Colon (tissue), 2 donors: Measurements from ENCODE around the gene EIF4E1B.

Experiments
- FAIRE-seq: peaks from 2 replicates; lab custom pipeline; 2012; peaks lifted over from hg19 to GRCh38; lab: Jason Lieb, UNC
- donor health status: control.
- donor health status: control.

Gene EIF4E1B

DNA sequence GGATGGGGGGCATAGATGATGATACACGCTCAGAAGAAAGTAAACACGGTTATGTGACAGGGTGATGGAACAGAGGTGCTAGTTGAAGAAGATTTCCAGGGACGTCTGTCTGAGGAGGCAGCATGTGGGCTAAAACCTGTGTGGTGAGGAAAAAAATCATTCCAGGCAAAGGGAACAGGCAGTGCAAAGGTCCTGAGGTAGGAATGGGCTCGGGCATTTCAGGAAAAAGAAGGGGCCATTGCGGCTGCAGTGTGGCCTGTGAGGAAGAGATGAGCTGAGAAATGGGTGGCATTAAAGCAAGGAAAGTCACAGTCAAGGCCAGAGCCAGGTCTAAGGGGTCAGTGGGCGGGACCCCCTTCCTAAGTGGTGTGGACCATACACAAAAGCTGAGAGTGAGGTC lies 35.0 kb downstream of the EIF4E1B start:
- no peak for FAIRE-seq

DNA sequence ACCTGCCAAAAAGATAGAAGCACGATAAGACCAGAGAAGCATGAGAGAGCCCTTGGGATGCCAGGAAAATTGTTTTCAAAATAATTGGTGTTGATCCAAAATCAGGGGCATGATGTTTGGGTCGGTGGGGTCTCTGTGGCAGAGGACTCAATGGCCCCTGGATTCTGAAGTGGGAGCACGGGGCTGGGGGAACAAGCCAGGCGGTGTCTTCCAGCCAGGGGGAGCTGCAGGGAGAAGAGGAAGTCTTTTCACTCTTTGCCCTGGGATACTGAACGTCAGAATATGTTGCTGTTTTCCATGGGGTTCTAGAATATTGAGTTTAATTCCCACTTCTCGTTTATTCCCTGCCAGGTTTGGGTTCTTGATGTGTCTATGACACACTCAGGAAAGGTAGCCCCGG lies 37.2 kb downstream of the EIF4E1B start:
- FAIRE-seq: no peak

GRCh38 chr5:176670449-176670848 lies 40.0 kb downstream of the EIF4E1B start:
- no peak for FAIRE-seq

DNA sequence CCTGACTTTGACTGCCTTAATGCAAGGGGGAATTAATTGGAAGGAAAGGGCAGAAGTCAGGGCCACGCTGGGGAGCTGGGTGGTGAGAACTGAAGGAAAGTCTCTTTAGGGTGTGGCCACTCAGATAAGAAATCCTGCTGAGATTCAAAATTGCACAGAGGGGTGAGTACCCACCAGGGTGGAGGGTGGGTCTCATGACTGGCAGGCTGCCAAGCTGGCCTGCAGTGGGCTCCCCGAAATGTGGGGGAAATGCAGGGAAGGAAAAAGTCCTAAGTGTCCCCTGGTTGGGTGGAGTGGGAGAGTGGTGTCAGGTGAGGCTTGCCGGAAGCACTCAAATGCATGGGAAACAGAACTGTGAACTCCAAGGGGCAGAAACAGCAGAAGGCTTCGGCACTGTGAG lies 40.9 kb downstream of the EIF4E1B start:
- no peak for FAIRE-seq

- FAIRE-seq: no peak
Observed at GRCh38 chr5:176671890-176672747, 41.6 kb downstream of the EIF4E1B start.

DNA sequence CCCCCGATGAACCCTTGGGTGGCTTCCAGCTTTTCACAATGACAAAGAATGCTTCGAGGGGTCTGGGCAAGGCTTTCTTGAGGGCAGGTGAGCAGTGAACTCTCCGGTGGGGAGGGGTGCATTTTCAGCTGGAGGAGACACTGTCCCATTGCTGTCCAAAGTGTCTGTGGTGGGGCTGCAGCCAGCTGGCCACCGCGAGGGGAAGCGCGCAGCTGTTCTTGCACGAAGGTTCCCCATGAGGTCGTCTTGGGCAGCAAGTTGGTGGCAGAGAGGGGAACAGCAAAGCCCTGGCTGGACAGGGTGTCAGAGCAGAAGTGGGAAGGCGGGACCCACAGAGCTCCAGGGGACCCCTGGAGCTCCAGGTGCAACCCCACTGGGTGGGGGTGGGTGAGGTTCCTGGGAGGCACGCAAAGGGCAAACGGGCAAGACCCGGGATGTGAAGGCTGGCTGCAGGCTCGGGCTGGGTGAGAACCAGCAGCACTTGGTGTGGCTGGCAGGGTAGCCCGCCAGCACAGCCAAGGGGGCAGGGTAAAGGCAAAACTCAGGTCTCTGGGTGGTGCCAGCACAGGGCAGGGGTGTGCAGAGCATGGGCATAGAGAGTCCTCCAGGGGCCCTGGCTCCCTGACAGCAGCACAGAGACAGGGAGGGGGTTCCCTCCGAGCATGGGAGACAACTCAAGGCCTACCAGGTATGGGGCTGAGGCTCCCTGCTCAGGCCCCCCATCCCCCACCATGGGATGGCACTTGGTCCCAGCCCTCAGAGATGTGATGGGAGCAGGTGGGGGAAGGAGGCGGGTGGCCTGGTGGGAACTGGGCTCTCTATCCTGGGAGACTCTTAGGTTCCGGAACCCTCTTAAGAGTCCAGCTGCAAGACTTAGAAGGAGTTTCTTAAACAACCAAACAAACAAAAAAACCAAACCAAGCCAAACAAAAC lies 43.4 kb downstream of the EIF4E1B start:
- no peak for FAIRE-seq

DNA sequence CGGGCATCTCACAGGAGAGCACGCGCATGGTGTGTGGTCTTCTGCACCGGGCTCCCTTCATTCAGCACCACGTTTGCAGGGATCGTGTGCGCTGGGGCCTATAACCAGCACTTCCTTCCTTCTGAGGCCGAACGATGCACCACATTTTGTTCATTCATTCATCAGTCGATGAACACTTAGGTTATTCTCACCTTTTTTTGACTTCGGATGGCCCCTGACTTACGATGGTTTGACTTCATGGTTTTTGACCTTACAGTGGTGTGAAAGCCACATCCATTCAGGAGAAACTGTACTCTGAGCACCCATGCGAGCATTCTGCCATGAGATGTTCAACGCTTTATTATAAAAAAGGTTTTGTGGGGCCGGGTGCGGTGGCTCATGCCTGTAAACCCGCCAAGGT lies 44.3 kb downstream of the EIF4E1B start:
- no peak for FAIRE-seq

DNA sequence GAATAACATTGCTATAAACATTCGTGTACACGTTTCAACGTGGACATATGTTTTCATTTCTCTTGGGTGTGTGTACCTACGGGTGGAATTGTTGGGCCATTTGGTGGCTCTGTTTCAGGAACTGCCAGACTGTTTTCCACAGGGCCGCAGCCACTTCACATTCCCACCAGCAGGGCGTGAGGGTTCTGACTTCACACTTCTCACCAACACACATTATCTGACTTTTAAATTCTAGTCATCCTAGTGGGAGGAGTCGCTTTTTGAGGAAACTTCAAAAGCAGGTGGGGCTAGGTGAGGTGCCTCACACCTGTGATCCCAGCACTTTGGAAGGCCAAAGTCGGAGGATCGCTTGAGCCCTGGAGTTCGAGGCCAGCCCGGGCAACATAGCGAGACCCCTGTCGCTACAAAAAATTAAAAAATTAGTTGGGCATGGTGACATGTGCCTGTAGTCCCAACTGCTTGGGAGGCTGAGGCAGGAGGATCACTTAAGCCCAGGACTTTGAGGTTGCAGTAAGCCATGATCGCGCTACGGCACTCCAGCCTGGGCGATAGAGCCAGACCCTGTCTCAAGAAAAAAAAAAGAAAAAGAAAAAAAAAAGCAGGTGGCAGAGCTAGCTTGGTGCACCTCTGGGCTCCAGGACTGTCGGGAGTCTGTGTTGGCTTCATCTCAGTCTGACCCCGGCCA lies 45.3 kb downstream of the EIF4E1B start:
- FAIRE-seq: no peak

GRCh38 chr5:176676361-176676824 lies 45.9 kb downstream of the EIF4E1B start:
- FAIRE-seq: no peak

- FAIRE-seq: no peak
Observed at GRCh38 chr5:176677209-176677939, 46.9 kb downstream of the EIF4E1B start.

DNA sequence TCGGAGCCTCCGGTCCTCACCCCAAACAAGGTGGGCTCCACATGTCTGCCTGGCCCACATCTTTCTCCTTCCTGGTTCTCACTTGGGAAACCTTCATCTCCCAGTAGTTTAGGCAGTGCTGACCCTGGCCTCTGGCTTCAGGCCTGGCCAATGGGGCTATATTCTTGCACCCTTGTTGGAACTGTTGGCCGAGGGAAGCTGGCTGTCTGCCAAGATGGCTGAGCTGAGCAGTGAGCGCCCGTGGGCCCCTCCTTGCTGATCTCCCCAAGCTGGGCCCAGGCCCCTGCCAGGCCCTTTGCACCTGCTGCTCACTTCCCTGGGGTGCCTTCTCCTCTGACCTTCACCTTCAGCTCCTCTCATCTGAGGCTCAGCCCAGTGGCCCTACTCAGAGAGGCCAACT lies 48.1 kb downstream of the EIF4E1B start:
- no peak for FAIRE-seq

- no peak for FAIRE-seq
Observed at GRCh38 chr5:176679365-176680225, 49.1 kb downstream of the EIF4E1B start.

DNA sequence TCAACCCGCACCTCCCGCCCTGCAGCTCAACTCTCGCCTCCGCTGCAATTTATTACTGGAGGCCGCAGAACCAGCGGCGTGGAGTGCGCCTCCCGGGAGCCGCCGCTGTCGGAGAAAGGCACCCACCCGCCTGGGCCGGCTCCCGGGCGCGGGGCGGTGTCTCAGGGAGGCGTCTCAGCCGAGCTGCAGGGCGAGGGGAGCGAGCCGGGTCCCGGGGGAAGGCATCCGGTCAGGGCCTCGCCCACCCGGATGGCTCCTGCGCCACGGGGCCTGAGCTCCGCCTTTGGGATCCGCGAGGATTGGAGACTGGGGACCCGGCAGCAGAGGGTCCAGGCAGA lies 49.7 kb downstream of the EIF4E1B start:
- FAIRE-seq: no peak

DNA sequence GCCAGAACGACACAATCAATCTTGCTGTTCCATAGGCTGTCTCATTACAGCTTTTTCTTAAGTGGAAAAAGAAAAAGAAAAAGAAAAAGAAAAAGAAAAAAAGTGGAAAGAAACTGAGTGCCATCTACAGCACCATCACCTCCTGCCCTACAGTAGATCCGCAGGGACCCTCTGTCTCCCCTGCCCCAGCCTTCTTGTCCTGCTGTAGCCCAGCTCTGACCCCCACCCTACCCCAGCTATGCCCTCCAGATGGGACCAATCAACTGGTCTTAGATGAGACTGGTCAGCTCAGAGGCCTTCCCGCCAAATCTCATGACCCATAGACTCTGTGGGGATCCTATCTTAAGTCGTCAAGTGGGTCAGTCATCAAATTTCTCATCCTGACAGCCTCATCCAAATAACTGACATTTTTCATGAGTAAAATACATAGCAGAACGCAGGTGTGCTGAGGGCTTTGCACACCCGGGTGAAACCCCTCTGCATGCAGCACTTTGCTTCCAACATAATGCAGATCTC lies 51.6 kb downstream of the EIF4E1B start:
- no peak for FAIRE-seq

DNA sequence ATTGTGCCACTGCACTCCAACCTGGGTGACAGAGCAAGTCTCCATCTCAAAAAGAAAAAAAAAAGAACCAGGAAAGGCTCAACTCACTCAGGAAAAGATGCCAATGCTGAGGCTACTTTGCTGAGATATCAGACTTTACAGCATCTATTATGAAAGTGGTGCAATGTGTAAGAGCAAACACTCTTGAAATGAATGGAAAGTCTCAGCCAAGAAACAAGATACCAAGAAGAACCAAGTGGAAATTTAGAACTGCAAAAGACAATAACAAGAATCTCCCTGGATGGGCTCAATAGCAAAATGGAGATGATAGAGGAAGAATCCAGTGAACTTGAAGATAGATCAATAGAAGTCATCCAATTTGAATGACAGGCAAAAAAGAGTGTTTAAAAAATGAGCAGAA lies 54.5 kb downstream of the EIF4E1B start:
- no peak for FAIRE-seq

GRCh38 chr5:176687247-176687646 lies 56.8 kb downstream of the EIF4E1B start:
- no peak for FAIRE-seq

GRCh38 chr5:176687881-176688280 lies 57.4 kb downstream of the EIF4E1B start:
- no peak for FAIRE-seq

GRCh38 chr5:176690911-176691310 lies 60.4 kb downstream of the EIF4E1B start:
- no peak for FAIRE-seq

GRCh38 chr5:176691524-176691923 lies 61.0 kb downstream of the EIF4E1B start:
- FAIRE-seq: no peak

DNA sequence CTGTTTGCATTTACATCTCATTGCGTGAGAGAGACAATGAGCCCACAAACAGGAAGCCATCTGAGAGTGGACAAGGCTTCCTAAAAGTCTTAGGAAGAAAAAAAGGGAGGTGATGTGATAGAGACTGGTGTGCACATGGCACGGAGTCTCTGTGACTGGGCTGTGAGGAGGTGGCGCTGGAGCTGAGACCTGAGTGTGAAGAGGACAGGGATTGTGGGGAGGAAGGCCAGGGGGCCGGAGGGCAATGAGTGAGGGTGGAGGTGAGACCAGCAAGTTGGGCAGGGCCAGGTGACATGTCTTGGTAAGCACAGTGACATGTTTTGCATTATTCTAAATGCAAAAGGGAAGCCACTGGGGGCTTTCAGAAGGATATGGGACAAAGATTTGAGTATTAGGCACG lies 61.9 kb downstream of the EIF4E1B start:
- no peak for FAIRE-seq
